SK-N-SH (cell line): ENCODE results near the gene ATP11A. TPM values are rescaled to one million over a fixed set of nuclear protein-coding genes. Genes with fewer than 3 reads are reported as not detected.

Experiments used
- CTCF ChIA-PET: fragments of 300-600, 350-600 bp; formaldehyde crosslinking; extraction: SDS; loops from one replicate; lab custom pipeline; 2021; lab: Yijun Ruan, JAX
- POLR2A ChIA-PET: fragments of 350-600 bp; sonication (Branson Sonifier 250); formaldehyde crosslinking; extraction: SDS; loops from one replicate; lab custom pipeline; 2020; ENCODE audit warnings: antibody characterized with exemption, inconsistent platforms; lab: Yijun Ruan, JAX
- DNase-seq: peaks from one replicate; pipeline ENCODE4 v3.0.0; 2012
- H2AFZ ChIP-seq: fragments of 200-600 bp; sonication (generic); 2 replicates; pipeline ENCODE4 v1.8.1; 2016; ENCODE audit warnings: antibody characterized with exemption, mild to moderate bottlenecking, low read depth
- H3F3A ChIP-seq: fragments of 200-600 bp; sonication (generic); replicated peaks from 2 replicates; pipeline ENCODE3; 2016; ENCODE audit warnings: antibody characterized with exemption, mild to moderate bottlenecking; ENCODE audit not compliant: insufficient read depth
- H3K27ac ChIP-seq, 2 experiments: fragments of 200-500 bp in 1 of 2; fragments of 200-600 bp in 1 of 2; sonication (Bioruptor generic) in 1 of 2; sonication (generic), shearing (Covaris generic) in 1 of 2; 2 replicates each; pipeline versions ENCODE4 v1.5.1 to v1.6.1; 2014 to 2016; ENCODE audit warnings: low read depth in 2 of 2, inconsistent platforms in 1 of 2, low read length in 1 of 2, mild to moderate bottlenecking in 1 of 2, mixed read lengths in 1 of 2
- H3K27me3 ChIP-seq: fragments of 200-600 bp; sonication (generic), shearing (Covaris generic); 2 replicates; pipeline ENCODE4 v1.6.1; 2016; ENCODE audit warnings: mixed run types; ENCODE audit not compliant: insufficient read depth
- H3K36me3 ChIP-seq, 2 experiments: fragments of 200-500 bp in 1 of 2; fragments of 200-600 bp in 1 of 2; sonication (Bioruptor generic) in 1 of 2; sonication (generic) in 1 of 2; replicated peaks in 1 of 2; 2 replicates each; pipeline versions ENCODE3 to v1.5.1; 2014 to 2016; ENCODE audit warnings: low read length in 1 of 2, mild to moderate bottlenecking in 1 of 2; ENCODE audit not compliant: insufficient read depth in 2 of 2, control insufficient read depth in 1 of 2
- H3K4me1 ChIP-seq, 2 experiments: fragments of 200-500 bp in 1 of 2; fragments of 200-600 bp in 1 of 2; sonication (Bioruptor generic) in 1 of 2; sonication (generic), shearing (Covaris generic) in 1 of 2; 2 replicates each; pipeline versions ENCODE4 v1.5.1 to v1.6.1; 2014 to 2016; ENCODE audit warnings: low read depth in 1 of 2, low read length in 1 of 2, mixed run types in 1 of 2; ENCODE audit not compliant: insufficient read depth in 2 of 2, control insufficient read depth in 1 of 2
- H3K4me2 ChIP-seq: fragments of 200-600 bp; sonication (generic), shearing (Covaris generic); 2 replicates; pipeline ENCODE4 v1.6.1; 2017; ENCODE audit warnings: mixed run types
- H3K4me3 ChIP-seq, 2 experiments: fragments of 200-500 bp in 1 of 2; fragments of 200-600 bp in 1 of 2; sonication (Bioruptor generic) in 1 of 2; sonication (generic), shearing (Covaris generic) in 1 of 2; 2 replicates each; pipeline versions ENCODE4 v1.5.1 to v1.8.1; 2014 to 2016; ENCODE audit warnings: low read depth in 2 of 2, inconsistent platforms in 1 of 2, low read length in 1 of 2, mild to moderate bottlenecking in 1 of 2, mixed read lengths in 1 of 2, moderate library complexity in 1 of 2
- H3K79me2 ChIP-seq: fragments of 200-600 bp; sonication (generic); 2 replicates; pipeline ENCODE4 v1.8.1; 2017; ENCODE audit warnings: mild to moderate bottlenecking; ENCODE audit not compliant: insufficient read depth
- H3K9ac ChIP-seq: fragments of 200-600 bp; sonication (generic); 2 replicates; pipeline ENCODE4 v1.6.1; 2017; ENCODE audit warnings: mixed run types
- H3K9me2 ChIP-seq: fragments of 200-600 bp; sonication (generic); 2 replicates; pipeline ENCODE4 v1.6.1; 2017; ENCODE audit warnings: mixed run types
- H3K9me3 ChIP-seq: fragments of 200-600 bp; sonication (generic); 2 replicates; pipeline ENCODE4 v1.6.1; 2017; ENCODE audit warnings: mixed run types, mild to moderate bottlenecking, moderate library complexity
- H4K20me1 ChIP-seq: fragments of 200-600 bp; sonication (generic); 2 replicates; pipeline ENCODE4 v1.6.1; 2017; ENCODE audit warnings: mild to moderate bottlenecking, mixed run types; ENCODE audit not compliant: insufficient read depth
- CHD2 ChIP-seq: fragments of 150-350 bp; IDR thresholded peaks from 2 replicates; pipeline ENCODE4 v1.6.1; 2018; ENCODE audit warnings: low read length; ENCODE audit not compliant: partially characterized antibody
- ELF1 ChIP-seq: IDR thresholded peaks from 2 replicates; pipeline ENCODE4 v1.4.0; 2012
- EP300 ChIP-seq, 2 experiments: IDR thresholded peaks; 2 replicates each; pipeline versions ENCODE4 v1.4.0 to v1.6.1; 2012; ENCODE audit warnings: borderline replicate concordance in 1 of 2, low read depth in 1 of 2, low read length in 1 of 2
- FOXJ3 ChIP-seq: sonication (generic); formaldehyde crosslinking; IDR thresholded peaks from 2 replicates; pipeline ENCODE4 v1.5.1; 2020; ENCODE audit warnings: mild to moderate bottlenecking, missing genetic modification reagents
- GABPA ChIP-seq: IDR thresholded peaks from 2 replicates; pipeline ENCODE4 v1.4.0; 2012; ENCODE audit warnings: low read depth, mild to moderate bottlenecking
- GATA2 ChIP-seq: sonication (generic); formaldehyde crosslinking; IDR thresholded peaks from 2 replicates; pipeline ENCODE4 v1.5.0; 2020; ENCODE audit warnings: mild to moderate bottlenecking, missing genetic modification reagents
- JUND ChIP-seq: IDR thresholded peaks from 2 replicates; pipeline ENCODE4 v1.4.0; 2012
- NFIC ChIP-seq: IDR thresholded peaks from 2 replicates; pipeline ENCODE4 v1.4.0; 2012; ENCODE audit warnings: borderline replicate concordance
- POLR2AphosphoS5 ChIP-seq: IDR thresholded peaks from 2 replicates; pipeline ENCODE4 v1.6.1; 2012; ENCODE audit warnings: low read depth, low read length
- RFX5 ChIP-seq: IDR thresholded peaks from 2 replicates; pipeline ENCODE4 v1.6.1; 2012; ENCODE audit warnings: mild to moderate bottlenecking, improper control_type of control experiment, low read length
- RXRA ChIP-seq: IDR thresholded peaks from 2 replicates; pipeline ENCODE4 v1.4.0; 2012; ENCODE audit warnings: low read depth, mild to moderate bottlenecking, borderline replicate concordance
- SIN3A ChIP-seq: IDR thresholded peaks from 2 replicates; pipeline ENCODE4 v1.6.1; 2012; ENCODE audit warnings: low read depth, mild to moderate bottlenecking, low read length, moderate library complexity, borderline replicate concordance
- TCF12 ChIP-seq: IDR thresholded peaks from 2 replicates; pipeline ENCODE4 v1.4.0; 2012
- TEAD4 ChIP-seq: IDR thresholded peaks from 2 replicates; pipeline ENCODE4 v1.4.0; 2012; ENCODE audit warnings: mild to moderate bottlenecking, borderline replicate concordance; ENCODE audit not compliant: insufficient read depth
- WGBS: methylation state at CpG from one replicate; pipeline ENCODE4 v1.1.6; 2017; ENCODE audit warnings: low lambda C conversion rate; 5-methylcytosine and 5-hydroxymethylcytosine counted together
- polyA plus RNA-seq, 3 experiments: library from polyadenylated mRNA; depleted of rRNA; stranded (reverse); fragments of >200 nt; gene quantifications; 2 replicates each; pipeline ENCODE4 v1.2.3, GENCODE V29; 2012
- TF ChIP-seq, protein P1 (sequence below): IDR thresholded peaks from 2 replicates; pipeline ENCODE4; 2012
- TF ChIP-seq, protein P2 (sequence below): IDR thresholded peaks from 2 replicates; pipeline ENCODE4 v1.4.0; 2012; ENCODE audit warnings: low read depth, borderline replicate concordance

Gene ATP11A
- polyA plus RNA-seq, 1 of the 3 experiments (the other 2 are of a cell fraction) = 4.1 TPM

DNA sequence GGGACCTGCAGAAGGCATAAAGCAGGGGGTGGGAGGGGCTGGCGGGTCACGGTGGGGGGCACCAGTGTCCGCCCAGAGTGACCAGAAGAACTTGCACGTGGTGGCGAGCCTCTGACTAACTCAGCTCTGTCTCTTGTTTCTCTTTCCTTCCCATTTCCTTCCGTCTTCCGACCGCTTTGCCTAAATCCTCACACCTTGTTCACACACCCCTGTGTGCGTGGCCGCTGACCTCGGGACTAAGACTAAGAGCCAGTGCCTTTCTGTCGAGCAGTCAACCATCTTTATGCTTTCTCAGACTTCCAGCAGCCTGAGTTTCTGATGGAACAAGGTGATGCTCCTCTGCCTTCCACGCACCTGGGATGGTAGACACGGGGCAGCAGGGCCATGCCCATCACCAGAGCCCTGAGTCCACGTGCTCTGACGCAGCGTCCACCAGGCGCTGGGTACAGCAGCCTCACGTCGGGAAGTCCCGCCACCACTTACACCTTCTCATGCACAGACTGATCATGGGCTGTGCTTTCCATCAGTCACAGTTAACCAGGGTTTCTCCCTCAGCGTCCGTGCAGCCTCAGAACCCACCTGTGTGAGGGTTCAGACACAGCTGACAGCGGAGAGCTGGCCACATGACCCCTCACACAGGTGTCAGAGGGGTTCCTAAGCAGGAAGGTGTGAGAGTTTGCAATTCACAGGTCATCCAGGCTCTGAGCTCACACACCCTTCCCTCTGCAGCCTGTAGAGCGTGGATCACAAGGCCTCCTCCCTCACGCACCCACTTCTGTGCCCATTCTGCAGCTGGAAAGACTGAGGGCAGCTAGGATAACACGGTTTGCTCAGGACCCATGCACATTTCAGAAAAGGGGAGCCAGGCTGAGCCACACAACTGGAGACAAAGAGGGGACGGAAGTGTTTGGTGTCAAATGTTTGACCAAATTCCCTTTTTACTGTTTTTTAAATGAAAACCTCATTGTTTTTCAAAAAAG is 188.4 kb downstream of the ATP11A start:
- H3K27ac ChIP-seq = no peak overlapping the region
- no peak overlapping the region for H3K4me2 ChIP-seq
- peaks cover 4% of the 10 kb centered on the region for H3F3A ChIP-seq
- 93% methylated on average over 25 of the region's 28 CpGs for WGBS
- no peaks in the 10 kb centered on the region for H3K9me3 ChIP-seq
- H3K36me3 ChIP-seq = peaks cover 0 to 11% of the 10 kb centered on the region in 2 experiments
- DNase-seq = no peak
- H3K79me2 ChIP-seq = no peaks in the 10 kb centered on the region
- ChIA-PET POLR2A (no interaction called here), CTCF (no interaction called here)
- H3K9ac ChIP-seq = no peak overlapping the region
- H3K4me1 ChIP-seq = peaks cover 0 to 8% of the 10 kb centered on the region in 2 experiments; a peak in 1 of 4 replicates
- H3K9me2 ChIP-seq = no peaks in the 10 kb centered on the region
- no peaks in the 10 kb centered on the region for H4K20me1 ChIP-seq
- no peak overlapping the region for H3K4me3 ChIP-seq
- no peak for TF ChIP-seq RXRA
- no peak for TF ChIP-seq NFIC
- TF ChIP-seq FOXJ3 (CRISPR knock-in tag) = no peak
- TF ChIP-seq SIN3A = no peak
- no peak for TF ChIP-seq EP300 (IDR thresholded peaks at IDR 0.05; ENCODE audit: borderline replicate concordance in 1 of 2, low read depth in 1 of 2, low read length in 1 of 2)
- no peak overlapping the region for H2AFZ ChIP-seq
- H3K27me3 ChIP-seq = no peaks in the 10 kb centered on the region

DNA sequence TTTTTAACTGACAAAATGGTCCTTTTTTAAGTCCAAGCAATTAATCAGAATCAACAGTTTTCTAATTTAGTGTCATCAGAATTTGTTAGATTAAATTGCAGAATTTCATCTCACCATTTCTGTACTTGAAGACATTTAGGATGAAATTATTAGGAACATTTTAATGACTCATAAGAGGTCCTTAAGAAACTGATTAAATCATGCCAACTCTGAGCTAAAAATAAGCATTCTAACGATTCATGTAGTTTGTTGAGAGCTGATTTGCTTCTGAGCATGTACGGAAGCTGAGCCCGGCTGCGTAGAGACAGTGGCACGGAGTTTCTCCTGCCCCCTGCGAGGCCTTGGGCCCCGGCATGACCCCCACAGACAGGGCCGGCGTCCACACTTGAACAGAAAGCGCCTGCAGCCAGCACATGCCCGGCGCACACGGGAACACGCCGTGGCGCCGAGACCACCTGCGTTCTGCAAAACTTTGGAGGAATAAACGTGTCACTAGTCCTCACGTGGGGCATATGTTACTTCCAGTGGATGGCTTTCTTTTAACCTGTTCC is 189.5 kb downstream of the ATP11A start:
- no peaks in the 10 kb centered on the region for H3K9me3 ChIP-seq
- peaks cover 0 to 3% of the 10 kb centered on the region in 2 experiments; a peak in 1 of 4 replicates for H3K4me1 ChIP-seq
- POLR2A ChIA-PET = no interaction called here
- no peaks in the 10 kb centered on the region for H3K79me2 ChIP-seq
- H3K27me3 ChIP-seq = no peaks in the 10 kb centered on the region
- H3K36me3 ChIP-seq = peaks cover 0 to 11% of the 10 kb centered on the region in 2 experiments
- H3K9me2 ChIP-seq = no peaks in the 10 kb centered on the region
- H3F3A ChIP-seq = peaks cover 4% of the 10 kb centered on the region
- TF ChIP-seq POLR2AphosphoS5 (no peak), NFIC (no peak), RXRA (no peak), EP300 (IDR thresholded peaks at IDR 0.05; ENCODE audit: borderline replicate concordance in 1 of 2, low read depth in 1 of 2, low read length in 1 of 2) (no peak), GATA2 (CRISPR knock-in tag) (no peak), CHD2 (no peak)
- no peak overlapping the region; the same call in 1 of the 2 replicates for H3K4me2 ChIP-seq
- H3K4me3 ChIP-seq = no peak overlapping the region
- H4K20me1 ChIP-seq = no peaks in the 10 kb centered on the region
- no peak for DNase-seq
- H3K9ac ChIP-seq = no peak overlapping the region
- CTCF ChIA-PET = no interaction called here
- WGBS = 80% methylated on average over 20 of the region's 20 CpGs
- no peak overlapping the region for H3K27ac ChIP-seq
- H2AFZ ChIP-seq = no peak overlapping the region

DNA sequence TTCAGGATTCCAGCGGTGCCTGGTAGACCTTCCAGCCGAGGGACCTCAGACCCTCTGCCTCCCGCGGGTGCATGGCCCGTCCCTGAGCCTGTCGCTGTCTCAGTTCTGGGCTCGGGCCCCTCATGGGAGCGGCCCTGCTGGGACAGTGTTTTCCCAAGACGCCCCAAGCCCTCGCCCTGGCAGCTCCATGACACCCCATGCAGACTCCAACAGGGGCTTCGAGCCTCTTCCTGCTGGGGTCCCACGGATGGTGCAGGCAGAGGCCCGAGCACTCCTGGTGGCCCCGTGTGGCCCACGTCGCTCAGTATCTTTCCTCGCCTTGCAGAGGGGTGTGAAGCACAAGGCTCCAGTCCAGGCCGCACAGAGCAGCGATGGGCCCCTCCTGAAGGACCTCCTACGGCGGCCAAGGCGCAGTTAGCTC is 190.4 kb downstream of the ATP11A start:
- no peak overlapping the region for H3K4me2 ChIP-seq
- POLR2A ChIA-PET = no interaction called here
- no peak overlapping the region for H3K27ac ChIP-seq
- no peaks in the 10 kb centered on the region for H3K9me2 ChIP-seq
- peaks cover 0 to 3% of the 10 kb centered on the region in 2 experiments; a peak in 1 of 4 replicates for H3K4me1 ChIP-seq
- no peaks in the 10 kb centered on the region for H3K27me3 ChIP-seq
- H2AFZ ChIP-seq = no peak overlapping the region
- no peaks in the 10 kb centered on the region for H3K9me3 ChIP-seq
- no peak overlapping the region for H3K4me3 ChIP-seq
- TF ChIP-seq RFX5 (no peak), SIN3A (no peak), GABPA (no peak), ELF1 (no peak), TEAD4 (no peak), RXRA (no peak), GATA2 (CRISPR knock-in tag) (no peak), JUND (no peak), TCF12 (no peak)
- TF ChIP-seq, protein P1, sequence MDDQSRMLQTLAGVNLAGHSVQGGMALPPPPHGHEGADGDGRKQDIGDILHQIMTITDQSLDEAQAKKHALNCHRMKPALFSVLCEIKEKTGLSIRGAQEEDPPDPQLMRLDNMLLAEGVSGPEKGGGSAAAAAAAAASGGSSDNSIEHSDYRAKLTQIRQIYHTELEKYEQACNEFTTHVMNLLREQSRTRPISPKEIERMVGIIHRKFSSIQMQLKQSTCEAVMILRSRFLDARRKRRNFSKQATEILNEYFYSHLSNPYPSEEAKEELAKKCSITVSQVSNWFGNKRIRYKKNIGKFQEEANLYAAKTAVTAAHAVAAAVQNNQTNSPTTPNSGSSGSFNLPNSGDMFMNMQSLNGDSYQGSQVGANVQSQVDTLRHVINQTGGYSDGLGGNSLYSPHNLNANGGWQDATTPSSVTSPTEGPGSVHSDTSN = no peak
- TF ChIP-seq, protein P2, sequence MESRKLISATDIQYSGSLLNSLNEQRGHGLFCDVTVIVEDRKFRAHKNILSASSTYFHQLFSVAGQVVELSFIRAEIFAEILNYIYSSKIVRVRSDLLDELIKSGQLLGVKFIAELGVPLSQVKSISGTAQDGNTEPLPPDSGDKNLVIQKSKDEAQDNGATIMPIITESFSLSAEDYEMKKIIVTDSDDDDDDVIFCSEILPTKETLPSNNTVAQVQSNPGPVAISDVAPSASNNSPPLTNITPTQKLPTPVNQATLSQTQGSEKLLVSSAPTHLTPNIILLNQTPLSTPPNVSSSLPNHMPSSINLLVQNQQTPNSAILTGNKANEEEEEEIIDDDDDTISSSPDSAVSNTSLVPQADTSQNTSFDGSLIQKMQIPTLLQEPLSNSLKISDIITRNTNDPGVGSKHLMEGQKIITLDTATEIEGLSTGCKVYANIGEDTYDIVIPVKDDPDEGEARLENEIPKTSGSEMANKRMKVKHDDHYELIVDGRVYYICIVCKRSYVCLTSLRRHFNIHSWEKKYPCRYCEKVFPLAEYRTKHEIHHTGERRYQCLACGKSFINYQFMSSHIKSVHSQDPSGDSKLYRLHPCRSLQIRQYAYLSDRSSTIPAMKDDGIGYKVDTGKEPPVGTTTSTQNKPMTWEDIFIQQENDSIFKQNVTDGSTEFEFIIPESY = no peak
- H3K36me3 ChIP-seq = peaks cover 0 to 11% of the 10 kb centered on the region in 2 experiments
- H3K9ac ChIP-seq = no peak overlapping the region
- H3F3A ChIP-seq = peaks cover 4% of the 10 kb centered on the region
- 94% methylated on average over 13 of the region's 22 CpGs for WGBS
- no peaks in the 10 kb centered on the region for H4K20me1 ChIP-seq
- CTCF ChIA-PET = interaction anchor here (1.0 kb wide), 1 partner anchor 49 kb away, joined by 3 read pairs; no protein-coding TSS in a partner anchor
- DNase-seq = no peak
- H3K79me2 ChIP-seq = no peaks in the 10 kb centered on the region
